ENCODE results near the gene TBXT.

Gene TBXT

DNA sequence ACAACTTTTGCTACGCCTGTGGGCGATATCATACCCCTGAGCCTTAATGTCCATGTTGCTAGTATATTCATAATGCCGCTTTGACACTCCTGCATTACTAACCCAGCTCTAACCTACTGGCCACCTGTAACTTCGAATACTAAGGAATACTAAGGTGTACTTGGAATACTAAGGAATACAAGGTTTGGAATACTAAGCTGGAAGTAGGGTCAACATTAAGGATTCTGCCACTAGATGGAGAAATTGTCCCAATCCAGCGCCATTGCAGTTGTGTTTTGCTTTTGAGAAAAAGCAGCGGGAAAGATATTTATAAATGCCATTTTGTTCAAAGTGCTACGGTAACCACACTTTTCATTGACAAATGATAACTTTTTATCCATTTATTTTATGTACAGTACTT lies 10.7 kb downstream of the TBXT start (continued):
- TF ChIP-seq, protein P1, sequence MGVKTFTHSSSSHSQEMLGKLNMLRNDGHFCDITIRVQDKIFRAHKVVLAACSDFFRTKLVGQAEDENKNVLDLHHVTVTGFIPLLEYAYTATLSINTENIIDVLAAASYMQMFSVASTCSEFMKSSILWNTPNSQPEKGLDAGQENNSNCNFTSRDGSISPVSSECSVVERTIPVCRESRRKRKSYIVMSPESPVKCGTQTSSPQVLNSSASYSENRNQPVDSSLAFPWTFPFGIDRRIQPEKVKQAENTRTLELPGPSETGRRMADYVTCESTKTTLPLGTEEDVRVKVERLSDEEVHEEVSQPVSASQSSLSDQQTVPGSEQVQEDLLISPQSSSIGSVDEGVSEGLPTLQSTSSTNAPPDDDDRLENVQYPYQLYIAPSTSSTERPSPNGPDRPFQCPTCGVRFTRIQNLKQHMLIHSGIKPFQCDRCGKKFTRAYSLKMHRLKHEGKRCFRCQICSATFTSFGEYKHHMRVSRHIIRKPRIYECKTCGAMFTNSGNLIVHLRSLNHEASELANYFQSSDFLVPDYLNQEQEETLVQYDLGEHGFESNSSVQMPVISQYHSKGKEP (tag by site-specific recombination; IDR thresholded peaks at IDR 0.05): no peak
- TF ChIP-seq IKZF3 (tag by site-specific recombination; IDR thresholded peaks at IDR 0.05): peak; percentile 46; the same call in 1 of the 2 replicates
- TF ChIP-seq ZNF654 (tag by site-specific recombination; IDR thresholded peaks at IDR 0.05; ENCODE audit: low read depth): peak; percentile 68

DNA sequence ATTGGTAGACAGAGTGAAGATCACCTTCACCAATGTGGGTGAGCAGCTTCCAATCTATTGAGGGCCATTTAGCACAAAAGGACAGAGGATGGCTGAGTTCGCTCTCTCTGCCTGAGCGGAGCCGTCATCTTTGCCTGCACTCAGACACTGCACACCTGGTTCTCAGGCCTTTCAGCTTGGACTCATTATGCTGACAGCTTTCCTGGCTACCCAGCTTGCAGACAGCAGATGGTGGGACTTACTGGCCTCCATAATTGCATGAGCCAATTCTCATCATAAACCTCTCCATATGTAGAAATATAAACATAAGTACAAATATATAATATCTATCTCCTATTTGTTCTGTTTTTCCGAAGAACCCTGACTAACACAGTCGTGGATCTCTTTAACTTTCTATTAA lies 13.7 kb downstream of the TBXT start:
- no peaks in the 10 kb centered on the region for H3K9me3 ChIP-seq (ENCODE audit: control insufficient read depth, insufficient read depth, low read depth, low read length)
- no peak overlapping the region for H3K27ac ChIP-seq (ENCODE audit: extremely low read depth, low read depth, low read length)
- TF ChIP-seq ZNF146 (tag by site-specific recombination; IDR thresholded peaks at IDR 0.05): no peak
- no peaks in the 10 kb centered on the region for H3K36me3 ChIP-seq (ENCODE audit: control insufficient read depth in 2 of 2, insufficient read depth in 1 of 2, low read length in 2 of 2)
- no peak overlapping the region for H3K4me3 ChIP-seq (ENCODE audit: low read depth, low read length)
- ChIA-PET CTCF (no interaction called here), POLR2A (no interaction called here)
- no peaks in the 10 kb centered on the region for H3K4me1 ChIP-seq (ENCODE audit: control insufficient read depth, insufficient read depth, low read length)

DNA sequence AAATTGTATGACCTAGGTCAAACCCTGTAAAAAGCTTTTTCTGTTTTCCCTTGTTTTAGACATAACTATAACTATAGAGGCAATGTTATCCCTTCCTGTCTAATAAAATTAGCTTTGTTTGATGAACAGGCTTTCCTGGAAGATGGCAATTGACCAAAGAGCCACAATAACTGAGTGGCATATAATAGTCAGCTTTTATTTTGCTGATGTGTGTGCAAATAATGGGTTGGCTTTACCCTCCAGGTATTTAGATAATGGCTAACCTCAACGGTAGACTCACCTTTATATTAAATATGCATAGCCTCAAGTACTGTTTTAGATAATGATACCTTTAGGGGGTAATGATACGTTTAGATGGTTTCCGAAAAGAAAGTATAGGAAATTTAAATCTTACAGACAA lies 15.0 kb downstream of the TBXT start:
- CTCF ChIA-PET: interaction anchor here (0.7 kb wide), 1 partner anchor 275 kb away, joined by 6 read pairs; no protein-coding TSS in a partner anchor
- POLR2A ChIA-PET: interaction anchor here (0.6 kb wide), 1 partner anchor 475 kb away, joined by 4 read pairs; no protein-coding TSS in a partner anchor

GRCh38 chr6:166151798-166152197 lies 15.9 kb downstream of the TBXT start:
- Histone ChIP-seq H3K4me3 (ENCODE audit: low read depth, low read length) (no peak overlapping the region), H3K36me3 (ENCODE audit: control insufficient read depth in 2 of 2, insufficient read depth in 1 of 2, low read length in 2 of 2) (no peaks in the 10 kb centered on the region), H3K4me1 (ENCODE audit: control insufficient read depth, insufficient read depth, low read length) (no peaks in the 10 kb centered on the region), H3K9me3 (ENCODE audit: control insufficient read depth, insufficient read depth, low read depth, low read length) (no peaks in the 10 kb centered on the region), H3K27ac (ENCODE audit: extremely low read depth, low read depth, low read length) (no peak overlapping the region)
- POLR2A ChIA-PET: no interaction called here
- CTCF ChIA-PET: interaction anchor here (0.6 kb wide), 1 partner anchor 32 kb away, joined by 3 read pairs; no protein-coding TSS in a partner anchor
- TF ChIP-seq HOXA7 (CRISPR knock-in tag; IDR thresholded peaks at IDR 0.05; ENCODE audit: borderline replicate concordance) (no peak), ZBTB7A (tag by site-specific recombination; IDR thresholded peaks at IDR 0.05; ENCODE audit: low read depth) (no peak), ZBTB20 (tag by site-specific recombination; IDR thresholded peaks at IDR 0.05) (no peak), ZNF416 (tag by site-specific recombination; IDR thresholded peaks at IDR 0.05) (no peak), ZNF776 (tag by site-specific recombination; IDR thresholded peaks at IDR 0.05; ENCODE audit: borderline replicate concordance) (no peak), ZNF133 (tag by site-specific recombination; IDR thresholded peaks at IDR 0.05) (no peak), ZNF280D (tag by site-specific recombination; IDR thresholded peaks at IDR 0.05) (no peak), ZNF449 (tag by site-specific recombination; IDR thresholded peaks at IDR 0.05) (no peak)
- TF ChIP-seq, protein P2, sequence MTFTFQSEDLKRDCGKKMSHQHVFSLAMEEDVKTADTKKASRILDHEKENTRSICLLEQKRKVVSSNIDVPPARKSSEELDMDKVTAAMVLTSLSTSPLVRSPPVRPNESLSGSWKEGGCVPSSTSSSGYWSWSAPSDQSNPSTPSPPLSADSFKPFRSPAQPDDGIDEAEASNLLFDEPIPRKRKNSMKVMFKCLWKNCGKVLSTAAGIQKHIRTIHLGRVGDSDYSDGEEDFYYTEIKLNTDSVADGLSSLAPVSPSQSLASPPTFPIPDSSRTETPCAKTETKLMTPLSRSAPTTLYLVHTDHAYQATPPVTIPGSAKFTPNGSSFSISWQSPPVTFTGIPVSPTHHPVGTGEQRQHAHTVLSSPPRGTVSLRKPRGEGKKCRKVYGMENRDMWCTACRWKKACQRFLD (tag by site-specific recombination; IDR thresholded peaks at IDR 0.05): no peak

More for the DNA sequence above, 15.0 kb downstream of the TBXT start:
- Histone ChIP-seq H3K4me3 (ENCODE audit: low read depth, low read length) (no peak overlapping the region), H3K9me3 (ENCODE audit: control insufficient read depth, insufficient read depth, low read depth, low read length) (no peaks in the 10 kb centered on the region), H3K4me1 (ENCODE audit: control insufficient read depth, insufficient read depth, low read length) (no peaks in the 10 kb centered on the region), H3K27ac (ENCODE audit: extremely low read depth, low read depth, low read length) (no peak overlapping the region), H3K36me3 (ENCODE audit: control insufficient read depth in 2 of 2, insufficient read depth in 1 of 2, low read length in 2 of 2) (no peaks in the 10 kb centered on the region)
- TF ChIP-seq ZNF404 (tag by site-specific recombination; IDR thresholded peaks at IDR 0.05) (no peak), ZNF664 (tag by site-specific recombination; IDR thresholded peaks at IDR 0.05) (no peak), ZNF777 (tag by site-specific recombination; IDR thresholded peaks at IDR 0.05; ENCODE audit: borderline replicate concordance) (no peak), ZNF549 (tag by site-specific recombination; IDR thresholded peaks at IDR 0.05) (no peak), ZNF768 (tag by site-specific recombination; IDR thresholded peaks at IDR 0.05) (no peak)
